SH-SY5Y (cell line): ENCODE data around the gene IFT122.

Experiments used
- GATA2 ChIP-seq: IDR thresholded peaks from 2 replicates; pipeline ENCODE4 v1.6.1; 2011; ENCODE audit warnings: mild to moderate bottlenecking, low read depth, low read length
- GATA3 ChIP-seq: IDR thresholded peaks from 2 replicates; pipeline ENCODE4 v1.6.1; 2011; ENCODE audit warnings: low read depth, mild to moderate bottlenecking, low read length, moderate library complexity

- TF ChIP-seq GATA2 = no peak
- no peak for TF ChIP-seq GATA3
These were observed 46.8 kb upstream of the IFT122 start for GRCh38 chr3:129393271-129393670.
